Stomach (tissue), 9 donors: ENCODE results near the gene PNPLA4. TPM values are rescaled to one million over a fixed set of nuclear protein-coding genes. Genes with fewer than 3 reads are reported as not detected.

ENCODE experiments used
- DNase-seq, 2 donors: peaks; one replicate each; pipeline versions ENCODE4 v3.0.0 to v3.0.0-alpha.2; 2013 to 2019
- H3K27ac ChIP-seq, 5 donors: fragments of 200-600 bp in 4 of 5; sonication (generic) in 4 of 5; one replicate each; pipeline ENCODE4 v1.5.1; 2013 to 2019; ENCODE audit warnings: mild to moderate bottlenecking in 1 of 5, moderate library complexity in 1 of 5
- H3K27me3 ChIP-seq, 3 donors: fragments of 200-600 bp; sonication (generic); one replicate each; pipeline ENCODE4 v1.5.1; 2017 to 2019; ENCODE audit warnings: mixed run types in 1 of 3
- H3K36me3 ChIP-seq, 4 donors: fragments of 200-600 bp; sonication (generic); 1 replicate in 3 of 4; 2 replicates in 1 of 4; pipeline ENCODE4 v1.5.1; 2016 to 2019
- H3K4me1 ChIP-seq, 4 donors: fragments of 200-600 bp; sonication (generic); one replicate each; pipeline ENCODE4 v1.5.1; 2016 to 2019
- H3K4me3 ChIP-seq, 4 donors: fragments of 200-600 bp; sonication (generic) in 3 of 4; one replicate each; pipeline ENCODE4 v1.5.1; 2016 to 2019; ENCODE audit warnings: mild to moderate bottlenecking in 1 of 4
- H3K9me3 ChIP-seq, 4 donors: fragments of 200-600 bp; sonication (generic); one replicate each; pipeline ENCODE4 v1.5.1; 2016 to 2019
- EP300 ChIP-seq: sonication (generic); formaldehyde crosslinking; IDR thresholded peaks from one replicate; pipeline ENCODE4 v1.6.1; 2017; ENCODE audit warnings: antibody characterized with exemption
- POLR2A ChIP-seq, 4 donors: fragments of 450-650 bp; IDR thresholded peaks; one replicate each; pipeline ENCODE4 v1.6.1; 2016; ENCODE audit warnings: antibody characterized with exemption in 4 of 4, control low read depth in 2 of 4, mild to moderate bottlenecking in 1 of 4, moderate library complexity in 1 of 4
- POLR2AphosphoS5 ChIP-seq, 3 donors: sonication (generic); formaldehyde crosslinking; IDR thresholded peaks; one replicate each; pipeline ENCODE4 v1.6.1; 2016; ENCODE audit warnings: antibody characterized with exemption in 3 of 3
- WGBS, 5 donors: extraction: QIAGEN DNeasy Blood & Tissue Kit in 3 of 5; methylation state at CpG; one replicate each; pipeline versions ENCODE4 v1.1.5 to v1.1.7; 2013 to 2018; 5-methylcytosine and 5-hydroxymethylcytosine counted together
- intact Hi-C: fragments of 100-400 bp; cut with DNase I; formaldehyde crosslinking; loops from one replicate; pipeline ENCODE4 v1.15.1; 2023; ENCODE audit warnings: low total_unique reads
- polyA plus RNA-seq, 3 donors: library from polyadenylated mRNA; stranded (reverse); fragments of 200-250 nt; gene quantifications; one replicate each; pipeline ENCODE4 v1.2.3, GENCODE V29; 2013
- total RNA-seq, 5 donors: library from RNA; depleted of rRNA; stranded (reverse); fragments of >200 nt; gene quantifications; one replicate each; pipeline versions ENCODE4 v1.1.0 to v1.2.3, GENCODE V29; 2014 to 2016
- TF ChIP-seq, protein P1 (sequence below), 7 experiments: fragments of 450-650 bp in 4 of 7; fragments of 200-600 bp in 3 of 7; sonication (generic) in 3 of 7; IDR thresholded peaks; one replicate each; pipeline ENCODE4 v1.5.1; 2016 to 2019; ENCODE audit warnings: antibody characterized with exemption in 7 of 7, control low read depth in 2 of 7, mild to moderate bottlenecking in 1 of 7
- donor health status: healthy with polysubstance abuse.
- donor health status: Bipolar disorder and iron deficiency.
- donor health status: healthy.

Gene PNPLA4
- total and polyA plus RNA-seq, 8 donors: 1.4 to 28.6 (median 14.0) TPM; not detected in 1

DNA sequence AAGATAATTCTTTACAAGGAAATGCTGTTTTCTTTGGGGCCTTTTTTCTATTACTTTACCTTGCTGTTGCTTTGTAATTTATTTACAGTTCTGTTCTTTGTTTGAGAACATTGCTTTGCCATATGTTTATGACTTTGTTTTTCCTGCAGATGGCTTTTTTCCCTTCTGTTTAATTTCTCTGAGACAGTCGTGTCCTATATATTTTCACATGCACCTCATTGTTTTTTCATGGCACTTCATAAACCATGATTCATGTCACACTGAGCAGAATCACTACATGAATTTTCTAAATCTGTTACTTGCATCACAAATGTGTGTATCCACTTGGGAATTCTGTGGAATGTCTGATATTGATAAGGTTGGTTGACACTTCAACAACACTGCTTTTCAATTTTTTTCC is 33.0 kb upstream of the PNPLA4 start:
- no peak overlapping the region for H3K4me3 ChIP-seq
- 50 to 73% (median 59%) methylated on average over 1 of the region's 1 CpG for WGBS, 5 donors
- intact Hi-C loops: no loop called here
- no peak overlapping the region for H3K27ac ChIP-seq
- no peaks in the 10 kb centered on the region for H3K36me3 ChIP-seq
- TF ChIP-seq POLR2A (IDR thresholded peaks at IDR 0.05): no peak
- TF ChIP-seq EP300: no peak
- TF ChIP-seq, protein P1, sequence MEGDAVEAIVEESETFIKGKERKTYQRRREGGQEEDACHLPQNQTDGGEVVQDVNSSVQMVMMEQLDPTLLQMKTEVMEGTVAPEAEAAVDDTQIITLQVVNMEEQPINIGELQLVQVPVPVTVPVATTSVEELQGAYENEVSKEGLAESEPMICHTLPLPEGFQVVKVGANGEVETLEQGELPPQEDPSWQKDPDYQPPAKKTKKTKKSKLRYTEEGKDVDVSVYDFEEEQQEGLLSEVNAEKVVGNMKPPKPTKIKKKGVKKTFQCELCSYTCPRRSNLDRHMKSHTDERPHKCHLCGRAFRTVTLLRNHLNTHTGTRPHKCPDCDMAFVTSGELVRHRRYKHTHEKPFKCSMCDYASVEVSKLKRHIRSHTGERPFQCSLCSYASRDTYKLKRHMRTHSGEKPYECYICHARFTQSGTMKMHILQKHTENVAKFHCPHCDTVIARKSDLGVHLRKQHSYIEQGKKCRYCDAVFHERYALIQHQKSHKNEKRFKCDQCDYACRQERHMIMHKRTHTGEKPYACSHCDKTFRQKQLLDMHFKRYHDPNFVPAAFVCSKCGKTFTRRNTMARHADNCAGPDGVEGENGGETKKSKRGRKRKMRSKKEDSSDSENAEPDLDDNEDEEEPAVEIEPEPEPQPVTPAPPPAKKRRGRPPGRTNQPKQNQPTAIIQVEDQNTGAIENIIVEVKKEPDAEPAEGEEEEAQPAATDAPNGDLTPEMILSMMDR (IDR thresholded peaks at IDR 0.05): no peak
- no peak for TF ChIP-seq POLR2AphosphoS5 (IDR thresholded peaks at IDR 0.05)
- no peaks in the 10 kb centered on the region for H3K27me3 ChIP-seq
- no peak for DNase-seq
- no peaks in the 10 kb centered on the region for H3K4me1 ChIP-seq
- peaks cover 0 to 20% (median 0%) of the 10 kb centered on the region in 4 donors for H3K9me3 ChIP-seq

DNA sequence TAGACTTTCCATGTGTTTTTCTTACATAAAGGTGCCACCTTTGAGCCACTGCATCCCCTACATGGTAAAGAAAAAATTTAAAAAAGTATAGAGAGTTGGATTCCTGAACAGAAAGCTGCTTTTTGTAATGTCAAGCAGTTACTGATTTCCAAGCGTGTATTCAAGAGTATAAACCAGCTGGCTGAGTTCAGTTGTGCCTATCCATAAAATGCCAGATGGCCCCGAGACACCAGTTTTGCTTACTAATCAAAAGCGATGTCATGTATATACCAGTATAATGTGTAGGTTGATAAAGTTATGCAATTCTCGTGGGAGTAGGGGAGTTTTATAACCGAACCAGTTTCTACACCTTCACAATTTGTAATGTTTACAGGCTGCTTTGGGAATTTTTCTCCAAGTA is 26.2 kb upstream of the PNPLA4 start:
- Histone ChIP-seq H3K27ac (no peak overlapping the region), H3K36me3 (no peaks in the 10 kb centered on the region), H3K9me3 (peaks cover 0 to 20% (median 0%) of the 10 kb centered on the region in 4 donors), H3K4me1 (no peaks in the 10 kb centered on the region), H3K27me3 (no peaks in the 10 kb centered on the region), H3K4me3 (no peak overlapping the region)
- TF ChIP-seq EP300 (no peak), POLR2AphosphoS5 (IDR thresholded peaks at IDR 0.05) (no peak), POLR2A (IDR thresholded peaks at IDR 0.05) (no peak)
- TF ChIP-seq, protein P1 (IDR thresholded peaks at IDR 0.05): no peak
- WGBS, 5 donors: 66 to 85% (median 75%) methylated on average over 5 of the region's 5 CpGs
- intact Hi-C loops: no loop called here
- DNase-seq: no peak

DNA sequence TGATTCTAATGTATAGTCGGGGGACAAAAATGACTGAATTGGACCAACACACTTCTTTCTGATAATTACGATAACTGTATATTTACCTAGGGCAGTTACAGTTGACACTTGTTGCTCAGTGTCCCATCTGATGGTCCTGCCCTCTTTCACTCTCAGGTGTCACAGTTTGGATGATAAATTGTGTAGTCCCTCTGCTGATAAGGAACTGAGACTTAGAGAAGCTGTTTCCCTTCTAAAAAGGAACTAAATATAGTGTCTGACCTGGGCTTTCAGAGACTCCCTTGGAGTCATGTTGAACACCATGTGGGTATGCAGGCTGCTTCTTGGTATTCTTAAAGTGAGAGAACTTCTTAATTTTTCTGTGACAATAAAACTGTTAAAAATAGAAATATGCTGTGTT is 23.7 kb upstream of the PNPLA4 start:
- intact Hi-C loops: no loop called here
- TF ChIP-seq, protein P1 (IDR thresholded peaks at IDR 0.05): no peak
- no peak for TF ChIP-seq POLR2AphosphoS5 (IDR thresholded peaks at IDR 0.05)
- TF ChIP-seq POLR2A (IDR thresholded peaks at IDR 0.05): no peak
- no peaks in the 10 kb centered on the region for H3K9me3 ChIP-seq
- 47 to 72% (median 59%) methylated on average over 2 of the region's 2 CpGs for WGBS, 5 donors
- H3K27ac ChIP-seq: no peak overlapping the region
- H3K36me3 ChIP-seq: no peaks in the 10 kb centered on the region
- no peaks in the 10 kb centered on the region for H3K27me3 ChIP-seq
- no peak overlapping the region for H3K4me3 ChIP-seq
- DNase-seq: no peak
- no peaks in the 10 kb centered on the region for H3K4me1 ChIP-seq

DNA sequence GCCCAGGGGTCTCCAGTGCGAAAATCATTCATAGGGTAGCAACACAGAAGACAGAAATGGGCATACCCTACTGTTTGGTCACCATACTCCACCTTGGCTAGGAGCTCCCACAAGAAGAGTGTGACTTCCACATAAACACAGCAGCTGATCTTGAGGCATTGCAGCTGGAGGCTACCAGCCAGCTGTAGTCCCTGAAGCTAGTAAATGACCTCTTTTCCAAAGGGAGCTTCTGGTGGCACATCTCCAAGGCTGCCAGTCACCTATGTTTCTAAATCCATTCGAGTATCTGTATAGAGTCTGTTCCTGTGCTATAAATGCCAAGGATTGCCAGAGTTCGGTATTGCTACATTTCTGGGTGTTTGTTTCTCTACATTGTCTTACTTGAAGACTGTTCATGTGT is 21.3 kb upstream of the PNPLA4 start:
- Histone ChIP-seq H3K36me3 (no peaks in the 10 kb centered on the region), H3K27ac (no peak overlapping the region), H3K9me3 (no peaks in the 10 kb centered on the region), H3K27me3 (no peaks in the 10 kb centered on the region), H3K4me3 (no peak overlapping the region), H3K4me1 (no peaks in the 10 kb centered on the region)
- intact Hi-C loops: no loop called here
- TF ChIP-seq POLR2AphosphoS5 (IDR thresholded peaks at IDR 0.05) (no peak), EP300 (no peak), POLR2A (IDR thresholded peaks at IDR 0.05) (no peak)
- TF ChIP-seq, protein P1 (IDR thresholded peaks at IDR 0.05): no peak
- WGBS, 5 donors: 64 to 91% (median 71%) methylated on average over 3 of the region's 3 CpGs
- no peak for DNase-seq
